SJCRH30 (cell line): ENCODE measurements around the gene STOML1. TPM values are rescaled to one million over a fixed set of nuclear protein-coding genes. Genes with fewer than 3 reads are reported as not detected.

Experiments
- DNase-seq, 2 experiments: peaks; one replicate each; pipeline ENCODE4 v3.0.0-alpha.2; 2015 to 2020
- H3K27ac ChIP-seq: fragments of 250-450 bp; sonication (Bioruptor Pico); 2 replicates; pipeline ENCODE4 v1.5.1; 2020; ENCODE audit warnings: mild to moderate bottlenecking, moderate library complexity
- H3K27me3 ChIP-seq: fragments of 250-450 bp; sonication (Bioruptor Pico); 2 replicates; pipeline ENCODE4 v1.5.1; 2020; ENCODE audit warnings: mild to moderate bottlenecking, moderate library complexity
- H3K36me3 ChIP-seq: fragments of 250-450 bp; sonication (Bioruptor Pico); 2 replicates; pipeline ENCODE4 v1.5.1; 2020; ENCODE audit warnings: mild to moderate bottlenecking, moderate library complexity
- H3K4me1 ChIP-seq: fragments of 250-450 bp; sonication (Bioruptor Pico); 2 replicates; pipeline ENCODE4 v1.5.1; 2020; ENCODE audit warnings: mild to moderate bottlenecking, moderate library complexity
- H3K4me3 ChIP-seq: fragments of 250-450 bp; sonication (Bioruptor Pico); 2 replicates; pipeline ENCODE4 v1.5.1; 2020; ENCODE audit warnings: mild to moderate bottlenecking, moderate library complexity
- H3K9me3 ChIP-seq: fragments of 250-450 bp; sonication (Bioruptor Pico); replicated peaks from 2 replicates; pipeline ENCODE4 v1.5.1; 2020; ENCODE audit warnings: mild to moderate bottlenecking, moderate library complexity
- total RNA-seq: library from RNA; depleted of rRNA; stranded (reverse); fragments of >200 nt; shearing (Covaris generic); gene quantifications from 2 replicates; pipeline ENCODE4 v1.2.3, GENCODE V29; 2014

STOML1 gene
- total RNA-seq, 1 experiment from 2014 or later, result 3.0 TPM

GRCh38 chr15:73952913-73953750, 39.0 kb downstream of the STOML1 start:
- no peak for DNase-seq
- H3K36me3 ChIP-seq, result no peaks in the 10 kb centered on the region

GRCh38 chr15:73952171-73952912, 39.8 kb downstream of the STOML1 start:
- DNase-seq, result no peak
- H3K4me1 ChIP-seq, result peaks cover 33% of the 10 kb centered on the region
- no peak overlapping the region for H3K4me3 ChIP-seq
- H3K27ac ChIP-seq, result peak overlapping the region; percentile 85
- no peaks in the 10 kb centered on the region for H3K9me3 ChIP-seq
- H3K27me3 ChIP-seq, result no peaks in the 10 kb centered on the region
- H3K36me3 ChIP-seq, result no peaks in the 10 kb centered on the region

More at GRCh38 chr15:73952913-73953750, 39.0 kb downstream of the STOML1 start:
- H3K27me3 ChIP-seq, result no peaks in the 10 kb centered on the region
- H3K4me1 ChIP-seq, result peaks cover 41% of the 10 kb centered on the region
- no peak overlapping the region for H3K27ac ChIP-seq
- H3K9me3 ChIP-seq, result no peaks in the 10 kb centered on the region
- H3K4me3 ChIP-seq, result no peak overlapping the region

DNA sequence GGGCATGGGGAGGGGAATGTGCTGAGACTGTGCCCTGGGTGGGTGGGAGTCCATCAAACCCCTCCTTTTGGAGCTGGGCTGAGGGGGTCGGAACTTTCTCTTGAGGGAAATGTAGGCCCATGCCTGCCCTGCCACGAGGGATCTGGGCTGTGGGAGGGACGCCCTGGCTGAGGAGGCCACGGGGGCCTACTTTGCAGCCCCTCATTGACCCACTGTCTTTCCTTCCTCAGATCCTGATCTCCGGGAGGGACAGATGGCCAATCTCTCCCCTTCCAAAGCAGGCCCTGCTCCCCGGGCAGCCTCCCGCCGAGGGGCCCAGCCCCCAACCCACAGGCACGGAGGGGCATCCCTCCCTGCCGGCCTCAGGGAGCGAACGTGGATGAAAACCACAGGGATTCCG, 40.5 kb downstream of the STOML1 start:
- Histone ChIP-seq H3K27ac (peak overlapping the region; percentile 85), H3K36me3 (no peaks in the 10 kb centered on the region), H3K4me3 (no peak overlapping the region), H3K4me1 (peaks cover 25% of the 10 kb centered on the region), H3K9me3 (no peaks in the 10 kb centered on the region), H3K27me3 (no peaks in the 10 kb centered on the region)
- no peak for DNase-seq

DNA sequence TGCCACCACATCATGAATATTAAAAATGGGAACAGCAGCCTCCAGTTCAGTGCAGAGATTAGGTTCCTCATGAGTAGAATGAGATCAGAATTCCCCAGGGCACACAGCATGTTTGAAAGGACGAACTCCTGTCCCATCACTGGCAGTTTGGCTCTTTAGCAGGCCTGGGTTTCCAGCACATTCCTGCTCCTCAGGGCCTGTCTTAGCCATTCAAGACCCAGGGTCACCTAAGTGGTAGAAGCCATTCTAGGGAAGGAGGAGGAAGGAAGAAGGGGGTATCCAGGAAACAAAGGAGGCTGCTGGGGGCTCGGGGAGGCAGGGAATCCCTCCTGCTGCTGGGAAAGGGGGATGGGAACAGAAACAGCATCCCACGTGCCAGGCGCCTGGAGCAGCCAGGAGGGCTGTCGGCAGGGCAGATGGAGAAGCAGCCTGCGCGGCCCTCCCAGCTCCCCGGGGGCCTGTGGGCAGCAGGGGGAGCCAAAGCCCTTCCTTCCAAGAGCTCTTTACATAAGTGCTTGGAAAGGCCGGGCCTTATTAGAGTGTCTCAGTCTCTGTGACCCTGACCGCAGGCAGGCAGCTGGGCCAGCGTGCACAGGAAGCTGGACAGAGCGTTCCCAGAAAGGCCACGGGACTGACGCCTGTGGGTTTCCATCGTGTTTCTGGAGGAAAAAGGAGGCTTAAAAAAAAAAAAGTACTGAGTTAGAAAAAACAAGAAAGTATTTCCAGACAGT, 41.1 kb downstream of the STOML1 start:
- Histone ChIP-seq H3K27me3 (no peaks in the 10 kb centered on the region), H3K27ac (peak overlapping the region; percentile 85), H3K4me3 (no peak overlapping the region), H3K4me1 (peaks cover 19% of the 10 kb centered on the region), H3K9me3 (no peaks in the 10 kb centered on the region), H3K36me3 (no peaks in the 10 kb centered on the region)
- DNase-seq, result peak; percentile 96 to 97

DNA sequence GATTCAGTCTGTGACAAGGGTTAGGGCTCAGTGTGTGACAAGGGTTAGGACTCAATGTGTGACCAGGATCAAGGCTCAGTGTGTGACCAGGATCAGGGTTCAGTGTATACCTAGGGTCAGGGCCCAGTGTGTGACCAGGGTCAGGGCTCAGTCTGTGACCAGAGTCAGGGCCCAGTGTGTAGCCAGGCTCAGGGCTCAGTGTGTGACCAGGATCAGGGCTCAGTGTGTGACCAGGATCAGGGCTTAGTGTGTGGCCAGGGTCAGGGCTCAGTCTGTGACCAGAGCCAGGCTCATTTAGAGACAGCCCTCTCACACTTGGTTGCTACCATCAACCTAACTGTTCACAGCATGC, 41.6 kb downstream of the STOML1 start:
- H3K9me3 ChIP-seq, result no peaks in the 10 kb centered on the region
- H3K4me3 ChIP-seq, result no peak overlapping the region
- peak overlapping the region; percentile 85 for H3K27ac ChIP-seq
- no peaks in the 10 kb centered on the region for H3K27me3 ChIP-seq
- no peak for DNase-seq
- peaks cover 17% of the 10 kb centered on the region for H3K4me1 ChIP-seq
- no peaks in the 10 kb centered on the region for H3K36me3 ChIP-seq

DNA sequence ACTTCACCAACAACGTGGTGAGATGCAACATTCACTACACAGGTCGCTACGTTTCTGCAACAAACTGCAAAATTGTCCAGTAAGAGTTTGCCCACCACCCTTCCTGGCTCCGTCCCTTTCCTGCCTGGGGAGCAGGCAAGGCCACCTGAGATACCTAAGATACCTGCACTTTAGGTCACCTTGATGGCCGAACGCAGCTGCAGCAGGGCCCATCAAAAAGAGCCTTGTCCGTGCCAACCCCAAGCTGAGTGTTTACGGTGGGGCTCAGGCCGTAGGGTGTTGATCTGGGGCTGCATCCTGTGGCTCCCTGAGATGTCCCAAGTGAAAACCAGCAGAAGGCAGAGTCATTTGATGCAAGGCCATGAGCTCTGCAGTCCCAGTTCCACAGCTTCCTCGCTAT, 42.6 kb downstream of the STOML1 start:
- Histone ChIP-seq H3K27me3 (no peaks in the 10 kb centered on the region), H3K27ac (no peak overlapping the region), H3K4me1 (peaks cover 17% of the 10 kb centered on the region), H3K9me3 (no peaks in the 10 kb centered on the region), H3K36me3 (no peaks in the 10 kb centered on the region), H3K4me3 (no peak overlapping the region)
- no peak for DNase-seq

DNA sequence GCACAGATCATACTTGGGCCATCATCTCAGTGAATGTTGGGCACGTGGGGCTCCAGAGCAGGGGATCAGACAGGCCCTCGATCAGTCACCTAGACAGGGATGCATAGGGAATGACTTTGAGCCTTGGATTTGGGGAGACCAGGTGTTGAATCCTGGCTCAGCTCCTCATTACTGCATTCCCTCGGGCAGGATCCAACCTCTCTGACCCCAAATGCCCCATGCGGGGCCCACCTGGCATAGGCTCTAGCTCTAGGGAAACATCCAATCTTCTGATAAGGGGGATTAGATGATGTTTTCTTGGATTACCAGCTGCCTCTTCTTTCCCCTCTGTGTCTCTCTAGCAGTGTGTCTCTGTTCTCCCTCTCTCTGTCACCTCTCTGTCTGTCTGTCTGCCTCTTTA, 43.1 kb downstream of the STOML1 start:
- Histone ChIP-seq H3K27ac (no peak overlapping the region), H3K4me3 (no peak overlapping the region), H3K27me3 (no peaks in the 10 kb centered on the region), H3K4me1 (peaks cover 17% of the 10 kb centered on the region), H3K9me3 (no peaks in the 10 kb centered on the region), H3K36me3 (no peaks in the 10 kb centered on the region)
- DNase-seq, result no peak

GRCh38 chr15:73948396-73948795, 43.7 kb downstream of the STOML1 start:
- H3K27me3 ChIP-seq, result no peaks in the 10 kb centered on the region
- no peaks in the 10 kb centered on the region for H3K36me3 ChIP-seq
- peaks cover 17% of the 10 kb centered on the region for H3K4me1 ChIP-seq
- no peaks in the 10 kb centered on the region for H3K9me3 ChIP-seq
- DNase-seq, result no peak
- no peak overlapping the region for H3K27ac ChIP-seq
- no peak overlapping the region for H3K4me3 ChIP-seq

GRCh38 chr15:73947651-73948050, 44.4 kb downstream of the STOML1 start:
- no peak overlapping the region for H3K27ac ChIP-seq
- H3K4me1 ChIP-seq, result peaks cover 17% of the 10 kb centered on the region
- H3K36me3 ChIP-seq, result no peaks in the 10 kb centered on the region
- H3K27me3 ChIP-seq, result no peaks in the 10 kb centered on the region
- no peak overlapping the region for H3K4me3 ChIP-seq
- no peaks in the 10 kb centered on the region for H3K9me3 ChIP-seq
- DNase-seq, result no peak

GRCh38 chr15:73946795-73947370, 45.2 kb downstream of the STOML1 start:
- no peak overlapping the region for H3K4me3 ChIP-seq
- H3K36me3 ChIP-seq, result no peaks in the 10 kb centered on the region
- H3K27me3 ChIP-seq, result no peaks in the 10 kb centered on the region
- no peaks in the 10 kb centered on the region for H3K9me3 ChIP-seq
- H3K27ac ChIP-seq, result no peak overlapping the region
- peaks cover 20% of the 10 kb centered on the region for H3K4me1 ChIP-seq
- DNase-seq, result no peak

DNA sequence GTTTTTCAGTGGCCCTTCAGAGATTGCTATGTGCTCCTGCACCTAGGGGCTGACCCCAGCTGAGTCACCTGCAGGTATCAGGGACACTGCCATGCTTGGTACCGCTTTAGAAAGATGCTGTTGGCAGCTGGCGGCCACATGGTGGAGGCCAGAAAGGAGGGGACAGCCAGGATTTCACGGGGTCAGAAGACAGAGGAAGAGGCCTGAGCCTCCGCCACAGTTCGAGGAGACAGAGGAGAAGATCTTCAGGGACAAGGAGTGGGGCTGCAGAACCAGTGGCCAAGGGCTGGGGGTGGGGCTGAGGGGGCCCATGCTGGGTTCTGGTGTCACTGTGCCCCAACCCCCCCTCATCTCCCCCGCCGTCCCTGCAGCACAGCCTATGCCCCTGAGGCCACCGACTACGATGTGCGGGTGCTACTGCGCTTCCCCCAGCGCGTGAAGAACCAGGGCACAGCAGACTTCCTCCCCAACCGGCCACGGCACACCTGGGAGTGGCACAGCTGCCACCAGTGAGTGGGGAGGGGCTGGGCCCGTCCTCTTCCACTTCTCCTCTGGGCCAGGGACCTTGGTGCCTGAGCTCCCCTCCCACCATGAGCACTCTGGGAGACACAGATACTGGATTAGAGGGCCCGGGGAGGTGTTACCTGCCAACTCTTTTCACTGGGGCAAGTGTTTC, 45.9 kb downstream of the STOML1 start:
- no peaks in the 10 kb centered on the region for H3K27me3 ChIP-seq
- no peak overlapping the region for H3K4me3 ChIP-seq
- DNase-seq, result no peak
- no peak overlapping the region for H3K27ac ChIP-seq
- peaks cover 21% of the 10 kb centered on the region for H3K4me1 ChIP-seq
- no peaks in the 10 kb centered on the region for H3K36me3 ChIP-seq
- no peaks in the 10 kb centered on the region for H3K9me3 ChIP-seq

DNA sequence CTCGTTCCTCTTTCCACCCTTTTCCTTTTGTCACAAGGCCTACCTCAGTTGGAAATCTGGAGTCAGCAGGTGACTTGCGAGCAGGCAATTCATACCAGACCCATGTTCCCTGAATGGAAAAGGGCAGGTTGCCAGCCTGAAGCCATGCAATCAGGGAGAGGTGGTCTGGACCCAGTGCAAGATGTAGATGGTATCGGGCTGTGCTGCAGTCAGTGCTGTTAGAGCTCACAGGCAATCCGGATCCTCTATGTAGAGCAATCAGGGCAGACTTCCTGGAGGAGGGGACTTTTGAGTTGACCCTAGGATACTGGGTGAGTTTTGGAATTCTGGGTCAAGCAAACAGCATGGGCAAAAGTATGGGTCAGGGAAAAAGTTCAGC, 47.0 kb downstream of the STOML1 start:
- H3K9me3 ChIP-seq, result no peaks in the 10 kb centered on the region
- H3K27me3 ChIP-seq, result no peaks in the 10 kb centered on the region
- no peaks in the 10 kb centered on the region for H3K36me3 ChIP-seq
- H3K4me1 ChIP-seq, result peaks cover 23% of the 10 kb centered on the region
- no peak for DNase-seq
- no peak overlapping the region for H3K4me3 ChIP-seq
- H3K27ac ChIP-seq, result no peak overlapping the region

DNA sequence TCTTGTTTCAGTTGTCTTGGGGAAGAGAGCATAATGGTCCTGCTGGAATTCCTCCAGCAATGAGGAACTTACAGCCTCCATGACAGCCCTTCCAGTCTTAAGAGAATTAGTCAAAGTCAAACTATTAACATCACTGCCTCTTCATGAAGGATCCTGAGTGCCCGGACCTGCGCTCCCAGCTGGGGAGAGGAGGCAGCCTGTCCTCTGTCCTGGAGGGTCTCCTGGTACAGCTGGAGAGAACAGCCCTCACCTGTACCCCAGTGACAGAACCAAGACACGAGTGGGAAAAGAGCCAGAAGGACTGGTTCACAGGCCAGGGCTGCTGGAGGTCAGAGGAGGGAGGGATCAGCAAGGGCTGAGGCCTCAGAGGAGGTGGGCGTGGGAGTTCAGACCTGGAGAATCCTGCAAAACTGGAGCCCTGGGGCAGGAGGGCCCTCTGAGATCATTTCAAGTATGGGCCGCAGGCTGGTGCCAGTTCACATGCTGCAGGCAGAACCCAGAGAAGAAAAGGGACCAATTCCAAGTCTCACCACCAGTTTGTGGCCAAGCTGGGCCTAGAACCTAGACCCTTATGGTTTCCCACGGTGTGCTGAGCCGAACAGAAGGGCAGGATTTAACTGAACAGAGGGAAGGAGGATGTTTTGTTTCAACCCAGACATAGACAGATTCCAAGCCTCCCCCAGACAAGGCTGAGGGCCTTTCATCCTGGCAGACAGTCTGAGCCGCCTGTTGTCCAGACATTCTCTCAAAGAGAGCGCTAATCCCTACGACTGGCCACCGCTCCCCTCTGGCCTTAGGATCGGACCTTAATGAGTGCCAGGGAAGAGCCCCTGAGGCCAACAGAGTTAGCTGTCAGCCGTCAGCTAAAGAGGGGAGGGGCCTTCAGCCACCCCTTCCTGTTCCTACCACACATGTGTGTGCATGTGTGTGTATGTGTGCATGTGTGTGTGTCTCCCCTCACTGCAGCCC, 47.6 kb downstream of the STOML1 start:
- Histone ChIP-seq H3K36me3 (no peaks in the 10 kb centered on the region), H3K4me3 (no peak overlapping the region), H3K9me3 (no peaks in the 10 kb centered on the region), H3K4me1 (peaks cover 30% of the 10 kb centered on the region), H3K27ac (no peak overlapping the region), H3K27me3 (no peaks in the 10 kb centered on the region)
- no peak for DNase-seq
